ENCODE measurements around the gene ADGRG3.

GRCh38 chr16:57668630-57669475 lies 747 bp downstream of the ADGRG3 start:
- no peak for TF ChIP-seq CTCF (optimal IDR thresholded peaks at IDR 0.05 in 1 of 3, IDR thresholded peaks at IDR 0.05 in 1 of 3, conservative IDR thresholded peaks at IDR 0.05 in 1 of 3; ENCODE audit: extremely low read depth in 1 of 3, insufficient read depth in 2 of 3, low read length in 3 of 3)
- TF ChIP-seq EZH2 (IDR thresholded peaks at IDR 0.05; ENCODE audit: low read length) = no peak
